OCI-LY3 (cell line): ENCODE results near the gene SMIM17.

ENCODE experiments used
- H2AFZ ChIP-seq: fragments of 200-600, 300-600 bp; shearing (Covaris generic); 2 replicates; pipeline ENCODE4 v1.6.0; 2014; ENCODE audit warnings: antibody characterized with exemption, low read depth, low read length
- H3K27ac ChIP-seq: fragments of 200-600, 300-600 bp; sonication (generic); 2 replicates; pipeline ENCODE4 v1.5.1; 2014; ENCODE audit warnings: mild to moderate bottlenecking, low read length, moderate library complexity, mixed read lengths
- H3K27me3 ChIP-seq: fragments of 200-600, 300-600 bp; sonication (generic); 2 replicates; pipeline ENCODE4 v1.6.1; 2014; ENCODE audit warnings: low read depth, low read length, mixed read lengths
- H3K36me3 ChIP-seq: fragments of 200-600, 300-600 bp; sonication (generic); replicated peaks from 2 replicates; pipeline ENCODE3; 2014; ENCODE audit warnings: low read depth, low read length, mixed read lengths
- H3K4me1 ChIP-seq: fragments of 300-600, 200-600 bp; sonication (generic); 2 replicates; pipeline ENCODE4 v1.6.1; 2014; ENCODE audit warnings: low read length, mixed read lengths
- H3K4me2 ChIP-seq: fragments of 200-600, 300-600 bp; sonication (generic); 2 replicates; pipeline ENCODE4 v1.6.1; 2014; ENCODE audit warnings: low read length, mixed read lengths
- H3K4me3 ChIP-seq: fragments of 300-600, 200-600 bp; sonication (generic); 2 replicates; pipeline ENCODE4 v1.5.1; 2014; ENCODE audit warnings: antibody characterized with exemption, mild to moderate bottlenecking, low read length, moderate library complexity
- H3K79me2 ChIP-seq: fragments of 300-600, 200-600 bp; shearing (Covaris generic); 2 replicates; pipeline ENCODE4 v1.6.1; 2014; ENCODE audit warnings: mild to moderate bottlenecking, low read length, mixed read lengths
- H3K9ac ChIP-seq: fragments of 300-600, 200-600 bp; shearing (Covaris generic); 2 replicates; pipeline ENCODE4 v1.6.0; 2014; ENCODE audit warnings: mild to moderate bottlenecking, low read length, moderate library complexity
- H3K9me3 ChIP-seq: fragments of 200-600, 300-600 bp; shearing (Covaris generic); 2 replicates; pipeline ENCODE4 v1.6.1; 2014; ENCODE audit warnings: low read length, mixed read lengths; ENCODE audit not compliant: insufficient read depth
- H4K20me1 ChIP-seq: fragments of 200-600, 300-600 bp; sonication (generic); 2 replicates; pipeline ENCODE4 v1.6.1; 2016; ENCODE audit warnings: low read length, mixed read lengths; ENCODE audit not compliant: insufficient read depth
- EZH2phosphoT487 ChIP-seq: fragments of 200-600 bp; shearing (Covaris generic); IDR thresholded peaks from 2 replicates; pipeline ENCODE4 v1.6.1; 2018; ENCODE audit warnings: antibody characterized with exemption, mixed run types, low read depth
- TF ChIP-seq, protein P1 (sequence below): fragments of 200-600, 300-600 bp; sonication (generic); IDR thresholded peaks from 2 replicates; pipeline ENCODE4 v1.5.1; 2014; ENCODE audit warnings: antibody characterized with exemption, low read length, low read depth

Gene SMIM17

GRCh38 chr19:56625708-56626107, 17.3 kb upstream of the SMIM17 start:
- no peak overlapping the region for H3K4me2 ChIP-seq
- no peaks in the 10 kb centered on the region for H3K27me3 ChIP-seq
- H3K79me2 ChIP-seq = no peaks in the 10 kb centered on the region
- no peaks in the 10 kb centered on the region; the same call in 1 of the 2 replicates for H3K9me3 ChIP-seq
- no peak overlapping the region for H3K27ac ChIP-seq
- no peaks in the 10 kb centered on the region for H3K4me1 ChIP-seq
- TF ChIP-seq EZH2phosphoT487 = no peak
- TF ChIP-seq, protein P1, sequence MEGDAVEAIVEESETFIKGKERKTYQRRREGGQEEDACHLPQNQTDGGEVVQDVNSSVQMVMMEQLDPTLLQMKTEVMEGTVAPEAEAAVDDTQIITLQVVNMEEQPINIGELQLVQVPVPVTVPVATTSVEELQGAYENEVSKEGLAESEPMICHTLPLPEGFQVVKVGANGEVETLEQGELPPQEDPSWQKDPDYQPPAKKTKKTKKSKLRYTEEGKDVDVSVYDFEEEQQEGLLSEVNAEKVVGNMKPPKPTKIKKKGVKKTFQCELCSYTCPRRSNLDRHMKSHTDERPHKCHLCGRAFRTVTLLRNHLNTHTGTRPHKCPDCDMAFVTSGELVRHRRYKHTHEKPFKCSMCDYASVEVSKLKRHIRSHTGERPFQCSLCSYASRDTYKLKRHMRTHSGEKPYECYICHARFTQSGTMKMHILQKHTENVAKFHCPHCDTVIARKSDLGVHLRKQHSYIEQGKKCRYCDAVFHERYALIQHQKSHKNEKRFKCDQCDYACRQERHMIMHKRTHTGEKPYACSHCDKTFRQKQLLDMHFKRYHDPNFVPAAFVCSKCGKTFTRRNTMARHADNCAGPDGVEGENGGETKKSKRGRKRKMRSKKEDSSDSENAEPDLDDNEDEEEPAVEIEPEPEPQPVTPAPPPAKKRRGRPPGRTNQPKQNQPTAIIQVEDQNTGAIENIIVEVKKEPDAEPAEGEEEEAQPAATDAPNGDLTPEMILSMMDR = no peak
- H3K4me3 ChIP-seq = no peak overlapping the region
- H3K9ac ChIP-seq = no peak overlapping the region
- no peak overlapping the region for H2AFZ ChIP-seq
- peaks cover 51% of the 10 kb centered on the region for H3K36me3 ChIP-seq
- no peaks in the 10 kb centered on the region for H4K20me1 ChIP-seq

DNA sequence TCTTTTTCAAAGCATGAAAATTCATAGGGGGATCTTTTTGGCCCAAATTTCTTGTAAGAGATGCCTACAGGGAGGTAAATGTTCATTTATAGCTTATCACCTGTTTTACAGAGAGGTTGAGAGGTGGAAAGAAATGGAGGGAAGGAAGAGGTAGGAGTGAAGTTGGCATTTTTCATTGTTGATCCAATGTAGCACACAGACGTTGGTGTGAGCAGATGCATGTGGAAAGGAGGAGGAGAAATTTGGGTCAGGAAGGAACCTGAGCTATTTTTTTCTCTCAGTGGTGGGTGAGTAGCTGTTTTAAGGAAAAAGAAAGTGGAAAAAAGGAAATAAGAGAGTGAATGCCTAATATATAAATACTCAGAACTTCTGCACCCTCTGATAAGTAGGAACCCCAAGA, 9.9 kb upstream of the SMIM17 start:
- Histone ChIP-seq H2AFZ (no peak overlapping the region), H3K9me3 (peaks cover 22% of the 10 kb centered on the region), H3K4me2 (no peak overlapping the region), H3K27me3 (no peaks in the 10 kb centered on the region), H3K4me3 (no peak overlapping the region), H3K9ac (no peak overlapping the region), H4K20me1 (no peaks in the 10 kb centered on the region), H3K36me3 (no peaks in the 10 kb centered on the region), H3K4me1 (no peaks in the 10 kb centered on the region), H3K79me2 (no peaks in the 10 kb centered on the region), H3K27ac (no peak overlapping the region)
- TF ChIP-seq, protein P1 = no peak
- no peak for TF ChIP-seq EZH2phosphoT487

DNA sequence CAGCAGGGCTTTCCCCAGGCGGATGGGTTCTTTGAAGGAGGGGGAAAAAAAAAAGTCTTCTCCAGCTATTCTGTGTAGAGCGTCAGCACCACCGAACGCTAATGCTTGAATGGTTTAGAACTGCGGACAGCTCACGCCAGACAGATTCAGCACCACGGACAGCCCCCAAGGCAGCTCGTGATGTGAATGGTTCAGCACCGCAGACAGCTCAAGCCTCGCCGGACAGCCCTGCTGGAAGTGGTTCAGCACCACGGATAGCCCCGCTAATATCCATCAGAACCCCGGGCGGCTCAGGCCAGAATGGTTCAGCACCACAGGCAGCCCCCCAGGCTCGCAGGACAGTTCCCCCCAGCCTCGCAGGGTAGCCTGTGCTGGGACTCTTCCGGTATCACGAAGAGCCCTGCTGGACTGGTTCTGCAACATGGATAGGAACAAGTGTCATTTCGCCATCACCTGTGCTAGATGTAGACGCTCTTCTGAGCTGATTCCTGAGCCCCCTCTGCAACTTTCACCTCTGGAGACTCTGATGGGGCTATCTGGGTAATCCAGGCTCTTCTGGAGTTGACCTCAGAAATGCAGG, 4.9 kb upstream of the SMIM17 start:
- H3K36me3 ChIP-seq = no peaks in the 10 kb centered on the region

GRCh38 chr19:56639217-56639616, 3.7 kb upstream of the SMIM17 start:
- H3K9ac ChIP-seq = no peak overlapping the region
- peaks cover 23% of the 10 kb centered on the region for H3K9me3 ChIP-seq
- H3K27ac ChIP-seq = no peak overlapping the region
- H2AFZ ChIP-seq = no peak overlapping the region
- no peaks in the 10 kb centered on the region for H4K20me1 ChIP-seq
- no peaks in the 10 kb centered on the region for H3K36me3 ChIP-seq
- no peak overlapping the region for H3K4me3 ChIP-seq
- H3K27me3 ChIP-seq = no peaks in the 10 kb centered on the region
- TF ChIP-seq, protein P1 = no peak
- TF ChIP-seq EZH2phosphoT487 = no peak
- H3K79me2 ChIP-seq = no peaks in the 10 kb centered on the region
- no peaks in the 10 kb centered on the region for H3K4me1 ChIP-seq
- H3K4me2 ChIP-seq = no peak overlapping the region

More for the DNA sequence above, 4.9 kb upstream of the SMIM17 start:
- TF ChIP-seq, protein P1 = no peak
- no peak for TF ChIP-seq EZH2phosphoT487
- Histone ChIP-seq H3K9me3 (peaks cover 26% of the 10 kb centered on the region), H4K20me1 (no peaks in the 10 kb centered on the region), H3K4me2 (no peak overlapping the region), H3K4me3 (no peak overlapping the region), H3K9ac (no peak overlapping the region), H3K79me2 (no peaks in the 10 kb centered on the region), H3K27ac (no peak overlapping the region), H3K27me3 (no peaks in the 10 kb centered on the region), H2AFZ (no peak overlapping the region), H3K4me1 (no peaks in the 10 kb centered on the region)
